ENCODE results near the gene SYT14. TPM values are rescaled to one million over a fixed set of nuclear protein-coding genes. Genes with fewer than 3 reads are reported as not detected.

SYT14 gene
- total RNA-seq, 4 donors from 2014 or later: not detected

DNA sequence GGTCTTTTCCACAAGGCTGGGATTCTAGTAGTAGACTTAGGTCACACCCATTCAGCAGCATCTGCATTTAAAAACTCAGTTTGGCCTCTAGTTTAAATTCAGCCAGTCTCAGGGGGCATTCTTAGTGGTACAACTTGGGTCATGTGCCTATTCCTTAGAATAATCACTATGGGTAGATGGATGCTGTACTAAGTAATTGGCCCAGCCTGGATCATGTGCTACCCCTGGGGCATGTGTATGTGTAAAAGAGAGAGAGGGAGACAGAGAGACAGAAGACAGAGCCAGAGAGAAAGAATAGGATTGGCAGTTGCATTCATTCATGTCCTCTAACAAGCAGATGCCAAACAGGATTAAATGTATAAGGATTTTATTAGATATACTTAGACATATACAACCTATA is 13.6 kb upstream of the SYT14 start:
- ATAC-seq (ENCODE audit: low FRiP score): no peak
- no peak for TF ChIP-seq CTCF (IDR thresholded peaks at IDR 0.05)
- DNase-seq (ENCODE audit: low spot score): no peak

DNA sequence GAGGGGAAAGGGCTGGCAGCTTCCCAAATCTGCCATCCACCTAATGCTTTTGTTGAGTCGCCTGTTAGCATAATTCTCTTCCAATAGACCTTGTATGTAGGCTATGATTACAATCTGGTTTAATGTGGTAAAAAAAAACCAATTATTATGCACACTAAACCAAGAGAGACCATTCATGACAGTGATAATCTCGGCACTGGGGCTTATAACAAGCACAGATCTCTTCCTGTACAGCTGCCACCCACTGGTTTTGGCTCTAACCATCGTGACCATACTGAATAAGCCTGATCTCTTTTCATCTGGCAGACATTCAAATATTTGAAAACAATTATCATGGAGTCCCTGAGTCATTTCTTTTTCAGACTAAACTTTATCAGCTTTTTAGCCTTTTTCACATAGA is 12.0 kb upstream of the SYT14 start:
- no peak for TF ChIP-seq CTCF (IDR thresholded peaks at IDR 0.05)
- no peak for ATAC-seq (ENCODE audit: low FRiP score)

DNA sequence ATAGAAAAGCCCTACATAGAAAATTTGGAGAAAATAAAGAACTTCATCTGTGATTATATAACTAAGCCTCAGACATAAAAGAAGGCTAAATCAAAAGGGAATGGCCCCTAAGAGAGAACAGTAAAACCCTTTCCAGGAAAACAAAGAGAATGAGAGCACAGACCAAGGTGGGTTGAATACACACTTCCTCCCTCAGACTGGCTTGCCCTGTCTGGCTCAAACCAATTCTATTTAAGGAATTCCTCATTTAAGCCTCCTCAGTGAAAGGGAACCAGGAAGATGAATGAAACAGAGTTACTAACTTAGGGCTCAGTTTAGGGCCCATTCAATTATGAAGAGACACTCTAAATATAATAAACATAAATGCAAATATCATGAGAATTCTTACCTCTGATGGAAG is 10.6 kb upstream of the SYT14 start:
- DNase-seq (ENCODE audit: low spot score) (no peak), ATAC-seq (ENCODE audit: low FRiP score) (no peak)
- TF ChIP-seq CTCF (IDR thresholded peaks at IDR 0.05): no peak

More for the DNA sequence above, 12.0 kb upstream of the SYT14 start:
- no peak for DNase-seq (ENCODE audit: low spot score)

- no peak for DNase-seq (ENCODE audit: low spot score)
- ATAC-seq (ENCODE audit: low FRiP score): no peak
- no peak for TF ChIP-seq CTCF (IDR thresholded peaks at IDR 0.05)
Measured at GRCh38 chr1:209929751-209930150, 8.3 kb upstream of the SYT14 start.

DNA sequence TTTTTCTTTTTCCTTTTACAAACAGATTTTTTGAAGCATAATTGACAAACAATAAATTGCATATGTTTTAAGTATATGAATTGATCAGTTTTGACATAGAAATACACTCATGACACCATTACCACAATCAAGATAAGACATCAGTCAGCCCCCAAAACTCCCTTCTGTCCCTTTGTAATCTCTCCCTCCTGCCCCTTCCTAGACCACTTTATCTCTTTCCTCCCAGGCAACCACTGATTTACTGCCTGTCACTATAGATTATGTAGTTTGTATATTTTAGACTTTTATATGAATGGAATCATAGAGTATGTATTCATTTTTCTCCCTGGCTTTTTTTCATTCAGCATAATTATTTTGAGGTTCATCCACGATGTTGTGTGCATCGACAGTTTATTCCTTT is 6.9 kb upstream of the SYT14 start:
- ATAC-seq (ENCODE audit: low FRiP score) (no peak), DNase-seq (ENCODE audit: low spot score) (no peak)
- no peak for TF ChIP-seq CTCF (IDR thresholded peaks at IDR 0.05)

GRCh38 chr1:209936125-209936524 is 1.9 kb upstream of the SYT14 start:
- no peak for TF ChIP-seq CTCF (IDR thresholded peaks at IDR 0.05)

DNA sequence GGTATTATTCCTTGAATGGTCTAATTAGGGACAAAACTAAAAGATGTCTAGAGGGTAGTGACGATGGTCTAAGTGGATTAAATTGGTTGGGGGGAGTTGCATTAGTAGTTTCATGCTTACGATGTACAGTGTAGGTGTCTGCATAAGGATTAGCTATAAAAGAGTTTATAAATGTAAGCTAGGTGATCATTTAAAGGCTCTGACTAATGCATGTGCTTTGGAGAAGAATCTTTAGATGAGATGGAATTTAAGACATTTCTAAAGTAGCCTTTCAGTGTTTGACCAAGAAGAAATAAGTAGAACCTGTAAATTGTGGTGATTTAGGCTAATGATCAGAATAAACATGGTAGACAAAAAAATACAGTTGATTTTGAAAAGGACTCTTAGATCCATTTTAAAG is 7.4 kb downstream of the SYT14 start:
- no peak for ATAC-seq (ENCODE audit: low FRiP score)
- DNase-seq (ENCODE audit: low spot score): no peak

More at GRCh38 chr1:209936125-209936524, 1.9 kb upstream of the SYT14 start:
- no peak for DNase-seq (ENCODE audit: low spot score)
- no peak for ATAC-seq (ENCODE audit: low FRiP score)

More for the DNA sequence above, 7.4 kb downstream of the SYT14 start:
- no peak for TF ChIP-seq CTCF (IDR thresholded peaks at IDR 0.05)
